ENCODE measurements around the gene ANO1. TPM values are rescaled to one million over a fixed set of nuclear protein-coding genes. Genes with fewer than 3 reads are reported as not detected.

Gene ANO1
- total RNA-seq, 3 donors from 2014 or later (not counting 1 experiment from before 2014, with no cell fraction given): not detected

DNA sequence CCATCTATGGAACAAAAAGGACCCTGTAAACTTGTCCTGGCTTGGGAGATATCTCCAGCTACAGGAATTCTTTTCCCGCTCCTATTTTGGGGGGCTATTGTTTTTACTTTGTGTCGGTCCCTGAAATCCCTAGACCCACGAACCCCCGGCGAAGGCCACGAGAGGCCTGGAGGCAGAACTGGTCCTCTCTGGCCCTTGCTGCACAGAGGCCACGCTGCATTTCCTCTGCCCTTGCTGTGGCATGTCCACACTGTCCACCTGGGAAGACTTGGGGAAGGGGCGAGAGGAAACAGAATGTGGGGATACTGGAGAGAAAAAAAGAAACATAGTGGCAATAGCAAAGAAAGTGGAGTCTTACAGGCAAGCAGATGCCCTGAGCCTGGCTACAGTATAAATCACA lies 2.3 kb upstream of the ANO1 start:
- Histone ChIP-seq H3K4me1 (ENCODE audit: control insufficient read depth, insufficient read depth, low read length) (no peaks in the 10 kb centered on the region), H3K4me3 (ENCODE audit: low read length) (no peak overlapping the region), H3K9me3 (ENCODE audit: control insufficient read depth, insufficient read depth, low read length) (no peaks in the 10 kb centered on the region), H3K36me3 (ENCODE audit: control insufficient read depth, insufficient read depth, low read length) (no peaks in the 10 kb centered on the region), H3K27me3 (ENCODE audit: control insufficient read depth, insufficient read depth, low read length) (peaks cover 3% of the 10 kb centered on the region), H3K27ac (ENCODE audit: low read length) (no peak overlapping the region)
- TF ChIP-seq, protein P1, sequence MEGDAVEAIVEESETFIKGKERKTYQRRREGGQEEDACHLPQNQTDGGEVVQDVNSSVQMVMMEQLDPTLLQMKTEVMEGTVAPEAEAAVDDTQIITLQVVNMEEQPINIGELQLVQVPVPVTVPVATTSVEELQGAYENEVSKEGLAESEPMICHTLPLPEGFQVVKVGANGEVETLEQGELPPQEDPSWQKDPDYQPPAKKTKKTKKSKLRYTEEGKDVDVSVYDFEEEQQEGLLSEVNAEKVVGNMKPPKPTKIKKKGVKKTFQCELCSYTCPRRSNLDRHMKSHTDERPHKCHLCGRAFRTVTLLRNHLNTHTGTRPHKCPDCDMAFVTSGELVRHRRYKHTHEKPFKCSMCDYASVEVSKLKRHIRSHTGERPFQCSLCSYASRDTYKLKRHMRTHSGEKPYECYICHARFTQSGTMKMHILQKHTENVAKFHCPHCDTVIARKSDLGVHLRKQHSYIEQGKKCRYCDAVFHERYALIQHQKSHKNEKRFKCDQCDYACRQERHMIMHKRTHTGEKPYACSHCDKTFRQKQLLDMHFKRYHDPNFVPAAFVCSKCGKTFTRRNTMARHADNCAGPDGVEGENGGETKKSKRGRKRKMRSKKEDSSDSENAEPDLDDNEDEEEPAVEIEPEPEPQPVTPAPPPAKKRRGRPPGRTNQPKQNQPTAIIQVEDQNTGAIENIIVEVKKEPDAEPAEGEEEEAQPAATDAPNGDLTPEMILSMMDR (IDR thresholded peaks at IDR 0.05): no peak
- ATAC-seq: no peak
- peaks cover 44 to 59% of the 10 kb centered on the region in 2 donors for H3K27me3 Mint-ChIP-seq (ENCODE audit: low read depth in 2 of 2)
- DNase-seq: no peak
- H3K27ac Mint-ChIP-seq: no peak overlapping the region
- no peaks in the 10 kb centered on the region for H3K9me3 Mint-ChIP-seq
- intact Hi-C loops (cut with micrococcal nuclease): no loop called here
- no peaks in the 10 kb centered on the region for H3K36me3 Mint-ChIP-seq
- no peak overlapping the region for H3K4me3 Mint-ChIP-seq
- no peaks in the 10 kb centered on the region for H3K4me1 Mint-ChIP-seq
- 85% methylated on average over 8 of the region's 8 CpGs for WGBS (ENCODE audit: insufficient coverage)

DNA sequence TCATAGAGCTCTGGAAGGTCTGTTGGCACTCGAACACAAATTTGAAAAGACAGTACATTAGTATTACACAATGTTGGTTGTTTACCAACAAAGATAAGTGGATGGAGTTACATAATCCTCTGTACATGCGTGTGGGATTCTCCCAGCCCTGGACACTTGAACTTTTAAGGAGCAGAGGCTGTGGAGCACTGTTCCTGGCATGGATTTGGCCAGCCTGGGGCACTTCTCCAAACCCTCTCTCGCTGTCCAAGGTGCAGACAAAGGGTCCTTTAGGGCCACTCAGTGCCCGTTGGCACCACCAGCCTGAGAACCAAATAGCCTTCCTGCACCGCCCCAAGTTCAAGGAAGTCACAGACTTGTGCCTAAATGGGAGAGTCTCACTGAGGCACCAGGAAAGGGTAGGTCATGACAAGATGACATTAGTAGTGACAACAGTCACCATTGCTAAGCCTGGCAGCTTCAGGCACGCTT lies 1.6 kb upstream of the ANO1 start:
- H3K36me3 ChIP-seq (ENCODE audit: control insufficient read depth, insufficient read depth, low read length): no peaks in the 10 kb centered on the region
- TF ChIP-seq, protein P1 (IDR thresholded peaks at IDR 0.05): no peak
- no peak for DNase-seq
- WGBS (ENCODE audit: insufficient coverage): 69% methylated on average over 6 of the region's 6 CpGs
- H3K4me1 ChIP-seq (ENCODE audit: control insufficient read depth, insufficient read depth, low read length): no peaks in the 10 kb centered on the region
- no peaks in the 10 kb centered on the region for H3K9me3 ChIP-seq (ENCODE audit: control insufficient read depth, insufficient read depth, low read length)
- no peak overlapping the region for H3K27ac ChIP-seq (ENCODE audit: low read length)
- no peak for ATAC-seq
- no peaks in the 10 kb centered on the region for H3K4me1 Mint-ChIP-seq
- H3K4me3 Mint-ChIP-seq: no peak overlapping the region
- intact Hi-C loops (cut with micrococcal nuclease): no loop called here
- no peak overlapping the region for H3K27ac Mint-ChIP-seq
- H3K4me3 ChIP-seq (ENCODE audit: low read length): no peak overlapping the region
- H3K27me3 Mint-ChIP-seq (ENCODE audit: low read depth in 2 of 2): peaks cover 41 to 54% of the 10 kb centered on the region in 2 donors
- no peaks in the 10 kb centered on the region for H3K36me3 Mint-ChIP-seq
- no peaks in the 10 kb centered on the region for H3K9me3 Mint-ChIP-seq
- peaks cover 3% of the 10 kb centered on the region for H3K27me3 ChIP-seq (ENCODE audit: control insufficient read depth, insufficient read depth, low read length)

DNA sequence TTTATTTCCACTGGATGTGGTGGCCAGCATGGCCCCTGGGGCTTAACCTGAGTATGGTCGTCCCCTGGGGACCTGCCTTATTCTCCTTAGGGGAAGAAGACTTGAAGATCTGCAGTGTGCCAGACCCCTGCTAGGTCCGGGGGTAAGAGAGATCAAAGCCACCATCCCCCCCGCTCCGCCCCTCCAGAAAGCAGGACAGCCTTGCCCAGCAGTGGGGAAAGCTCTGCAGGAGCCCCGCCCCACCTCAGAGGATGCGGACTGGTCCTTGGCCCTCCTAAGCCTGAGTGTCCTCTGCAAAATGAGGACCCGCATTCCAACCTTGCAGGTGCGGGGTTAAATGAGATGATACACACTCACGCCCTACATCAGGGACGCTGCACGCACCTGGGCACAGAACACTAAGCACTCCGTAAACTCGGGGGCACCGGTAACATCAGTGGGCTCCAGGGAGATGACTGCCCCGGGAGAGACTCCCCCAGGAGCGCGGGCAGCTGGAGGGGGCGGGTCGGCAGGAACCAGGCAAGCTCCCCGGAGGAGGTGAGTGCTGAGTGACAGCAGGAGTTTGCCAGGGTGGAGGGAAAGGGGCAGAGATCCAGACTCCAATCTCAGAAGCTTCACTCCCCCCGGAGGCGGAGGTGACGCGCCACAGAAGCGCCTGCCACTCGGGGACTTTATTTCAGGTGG lies 564 bp upstream of the ANO1 start:
- peaks cover 3% of the 10 kb centered on the region for H3K27me3 ChIP-seq (ENCODE audit: control insufficient read depth, insufficient read depth, low read length)
- Mint-ChIP-seq H3K36me3 (no peaks in the 10 kb centered on the region), H3K27me3 (ENCODE audit: low read depth in 2 of 2) (peaks cover 36 to 45% of the 10 kb centered on the region in 2 donors)

More for the DNA sequence above, 564 bp upstream of the ANO1 start:
- Histone ChIP-seq H3K4me1 (ENCODE audit: control insufficient read depth, insufficient read depth, low read length) (no peaks in the 10 kb centered on the region), H3K9me3 (ENCODE audit: control insufficient read depth, insufficient read depth, low read length) (no peaks in the 10 kb centered on the region), H3K27ac (ENCODE audit: low read length) (no peak overlapping the region), H3K36me3 (ENCODE audit: control insufficient read depth, insufficient read depth, low read length) (no peaks in the 10 kb centered on the region), H3K4me3 (ENCODE audit: low read length) (no peak overlapping the region)
- WGBS (ENCODE audit: insufficient coverage): 20% methylated on average over 26 of the region's 26 CpGs
- Mint-ChIP-seq H3K27ac (no peak overlapping the region), H3K4me1 (no peaks in the 10 kb centered on the region), H3K9me3 (no peaks in the 10 kb centered on the region), H3K4me3 (no peak overlapping the region)
- ATAC-seq: no peak
- TF ChIP-seq, protein P1 (IDR thresholded peaks at IDR 0.05): no peak
- intact Hi-C loops (cut with micrococcal nuclease): no loop called here
- DNase-seq: no peak
